ENCODE measurements around the gene SPI1.

DNA sequence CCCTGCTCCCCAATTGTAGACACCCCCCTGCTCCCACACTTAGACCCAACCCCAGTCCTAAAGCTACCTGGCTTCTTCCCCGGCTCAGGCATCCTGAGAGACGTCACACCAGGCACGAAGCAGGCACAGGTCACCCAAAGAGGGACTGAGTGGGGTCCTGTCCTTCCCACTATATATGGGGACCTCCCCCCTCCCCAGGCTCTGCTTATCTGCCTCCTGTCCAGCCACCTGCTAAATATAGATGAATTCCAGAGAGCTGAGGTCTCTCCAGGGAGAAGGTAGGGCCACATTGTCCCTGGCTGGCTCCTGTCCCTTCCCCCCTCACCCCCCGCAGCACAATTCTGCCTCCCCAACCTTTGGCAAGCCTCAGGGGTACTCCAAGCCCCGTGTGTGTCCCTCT lies 25.8 kb downstream of the SPI1 start, which contains the start of gene MYBPC3:
- no peak for TF ChIP-seq ARNTL (CRISPR knock-in tag; IDR thresholded peaks at IDR 0.05; ENCODE audit: borderline replicate concordance, low read depth)
- TF ChIP-seq, protein P1, sequence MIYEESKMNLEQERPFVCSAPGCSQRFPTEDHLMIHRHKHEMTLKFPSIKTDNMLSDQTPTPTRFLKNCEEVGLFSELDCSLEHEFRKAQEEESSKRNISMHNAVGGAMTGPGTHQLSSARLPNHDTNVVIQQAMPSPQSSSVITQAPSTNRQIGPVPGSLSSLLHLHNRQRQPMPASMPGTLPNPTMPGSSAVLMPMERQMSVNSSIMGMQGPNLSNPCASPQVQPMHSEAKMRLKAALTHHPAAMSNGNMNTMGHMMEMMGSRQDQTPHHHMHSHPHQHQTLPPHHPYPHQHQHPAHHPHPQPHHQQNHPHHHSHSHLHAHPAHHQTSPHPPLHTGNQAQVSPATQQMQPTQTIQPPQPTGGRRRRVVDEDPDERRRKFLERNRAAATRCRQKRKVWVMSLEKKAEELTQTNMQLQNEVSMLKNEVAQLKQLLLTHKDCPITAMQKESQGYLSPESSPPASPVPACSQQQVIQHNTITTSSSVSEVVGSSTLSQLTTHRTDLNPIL (CRISPR knock-in tag; IDR thresholded peaks at IDR 0.05; ENCODE audit: low read depth) = no peak
- TF ChIP-seq, protein P2, sequence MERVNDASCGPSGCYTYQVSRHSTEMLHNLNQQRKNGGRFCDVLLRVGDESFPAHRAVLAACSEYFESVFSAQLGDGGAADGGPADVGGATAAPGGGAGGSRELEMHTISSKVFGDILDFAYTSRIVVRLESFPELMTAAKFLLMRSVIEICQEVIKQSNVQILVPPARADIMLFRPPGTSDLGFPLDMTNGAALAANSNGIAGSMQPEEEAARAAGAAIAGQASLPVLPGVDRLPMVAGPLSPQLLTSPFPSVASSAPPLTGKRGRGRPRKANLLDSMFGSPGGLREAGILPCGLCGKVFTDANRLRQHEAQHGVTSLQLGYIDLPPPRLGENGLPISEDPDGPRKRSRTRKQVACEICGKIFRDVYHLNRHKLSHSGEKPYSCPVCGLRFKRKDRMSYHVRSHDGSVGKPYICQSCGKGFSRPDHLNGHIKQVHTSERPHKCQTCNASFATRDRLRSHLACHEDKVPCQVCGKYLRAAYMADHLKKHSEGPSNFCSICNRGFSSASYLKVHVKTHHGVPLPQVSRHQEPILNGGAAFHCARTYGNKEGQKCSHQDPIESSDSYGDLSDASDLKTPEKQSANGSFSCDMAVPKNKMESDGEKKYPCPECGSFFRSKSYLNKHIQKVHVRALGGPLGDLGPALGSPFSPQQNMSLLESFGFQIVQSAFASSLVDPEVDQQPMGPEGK (CRISPR knock-in tag; IDR thresholded peaks at IDR 0.05; ENCODE audit: borderline replicate concordance) = no peak

Data from SK-N-SH treated with all-trans-retinoic acid at 6 μM for 48 hours (cell line).